ENCODE results near the gene CDH23. TPM values are rescaled to one million over a fixed set of nuclear protein-coding genes. Genes with fewer than 3 reads are reported as not detected.

Gene CDH23
- total RNA-seq, 1 experiment from 2014 or later: not detected

DNA sequence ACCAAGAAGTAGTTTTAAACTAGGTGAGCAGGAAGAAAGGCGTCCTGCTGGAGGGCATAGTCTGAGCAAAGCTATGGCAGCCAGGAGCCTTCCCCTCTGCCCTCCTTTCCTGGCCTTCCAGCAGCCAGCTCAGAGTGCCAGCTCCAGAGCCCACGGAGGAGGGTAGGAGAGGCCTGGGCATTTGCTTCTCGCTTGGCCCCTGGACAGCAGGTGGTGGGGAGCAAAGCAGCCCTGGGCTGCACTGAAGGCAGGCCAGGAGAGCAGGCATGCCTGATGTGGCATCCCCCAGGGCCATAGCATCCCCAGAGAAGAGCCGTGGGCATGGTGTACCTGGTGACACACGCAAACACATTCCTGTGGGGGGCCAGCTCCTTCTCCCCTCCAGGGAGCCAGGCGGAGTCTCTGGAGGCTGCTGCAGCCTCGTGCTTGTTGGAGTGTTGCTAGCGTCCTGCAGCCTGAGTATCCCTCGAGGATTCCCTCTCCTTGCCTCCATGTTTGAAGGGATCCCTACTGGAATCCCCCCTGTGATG, 43.9 kb downstream of the CDH23 start:
- H3K9me3 ChIP-seq (ENCODE audit: low read length): no peaks in the 10 kb centered on the region
- no peaks in the 10 kb centered on the region for H3K36me3 ChIP-seq (ENCODE audit: low read depth, low read length)
- DNase-seq (no peak), ATAC-seq (no peak)
- H4K20me1 ChIP-seq (ENCODE audit: low read length): no peaks in the 10 kb centered on the region
- H3K9me2 ChIP-seq (replicated peaks; ENCODE audit: low read length): no peaks in the 10 kb centered on the region
- no peaks in the 10 kb centered on the region for H3K79me2 ChIP-seq (ENCODE audit: low read length)
- H2AFZ ChIP-seq (ENCODE audit: low read length): no peak overlapping the region
- H3K9ac ChIP-seq (ENCODE audit: low read length): no peak overlapping the region
- no peaks in the 10 kb centered on the region for H3K27me3 ChIP-seq (ENCODE audit: low read length)
- H3K4me2 ChIP-seq (ENCODE audit: low read length): no peak overlapping the region
- no peak overlapping the region for H3K4me3 ChIP-seq (ENCODE audit: low read length)
- H3K27ac ChIP-seq (ENCODE audit: low read length): no peak overlapping the region
- no peaks in the 10 kb centered on the region for H3K4me1 ChIP-seq (ENCODE audit: insufficient read depth, low read length)
- POLR2A ChIA-PET (ENCODE audit: unreplicated experiment): no interaction called here
- H3F3A ChIP-seq (ENCODE audit: low read length, unreplicated experiment): no peaks in the 10 kb centered on the region
- no TSS peak for BruUV-seq (replicated peaks)
- intact Hi-C loops (cut with micrococcal nuclease): no loop called here
- CTCF ChIA-PET: no interaction called here
- no peak for TF ChIP-seq EZH2 (IDR thresholded peaks at IDR 0.05; ENCODE audit: low read length, unreplicated experiment)
- TF ChIP-seq, protein P1, sequence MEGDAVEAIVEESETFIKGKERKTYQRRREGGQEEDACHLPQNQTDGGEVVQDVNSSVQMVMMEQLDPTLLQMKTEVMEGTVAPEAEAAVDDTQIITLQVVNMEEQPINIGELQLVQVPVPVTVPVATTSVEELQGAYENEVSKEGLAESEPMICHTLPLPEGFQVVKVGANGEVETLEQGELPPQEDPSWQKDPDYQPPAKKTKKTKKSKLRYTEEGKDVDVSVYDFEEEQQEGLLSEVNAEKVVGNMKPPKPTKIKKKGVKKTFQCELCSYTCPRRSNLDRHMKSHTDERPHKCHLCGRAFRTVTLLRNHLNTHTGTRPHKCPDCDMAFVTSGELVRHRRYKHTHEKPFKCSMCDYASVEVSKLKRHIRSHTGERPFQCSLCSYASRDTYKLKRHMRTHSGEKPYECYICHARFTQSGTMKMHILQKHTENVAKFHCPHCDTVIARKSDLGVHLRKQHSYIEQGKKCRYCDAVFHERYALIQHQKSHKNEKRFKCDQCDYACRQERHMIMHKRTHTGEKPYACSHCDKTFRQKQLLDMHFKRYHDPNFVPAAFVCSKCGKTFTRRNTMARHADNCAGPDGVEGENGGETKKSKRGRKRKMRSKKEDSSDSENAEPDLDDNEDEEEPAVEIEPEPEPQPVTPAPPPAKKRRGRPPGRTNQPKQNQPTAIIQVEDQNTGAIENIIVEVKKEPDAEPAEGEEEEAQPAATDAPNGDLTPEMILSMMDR (conservative IDR thresholded peaks at IDR 0.05; ENCODE audit: low read depth, low read length): no peak
- TF ChIP-seq EZH2phosphoT487 (IDR thresholded peaks at IDR 0.05; ENCODE audit: borderline replicate concordance, low read length): no peak

DNA sequence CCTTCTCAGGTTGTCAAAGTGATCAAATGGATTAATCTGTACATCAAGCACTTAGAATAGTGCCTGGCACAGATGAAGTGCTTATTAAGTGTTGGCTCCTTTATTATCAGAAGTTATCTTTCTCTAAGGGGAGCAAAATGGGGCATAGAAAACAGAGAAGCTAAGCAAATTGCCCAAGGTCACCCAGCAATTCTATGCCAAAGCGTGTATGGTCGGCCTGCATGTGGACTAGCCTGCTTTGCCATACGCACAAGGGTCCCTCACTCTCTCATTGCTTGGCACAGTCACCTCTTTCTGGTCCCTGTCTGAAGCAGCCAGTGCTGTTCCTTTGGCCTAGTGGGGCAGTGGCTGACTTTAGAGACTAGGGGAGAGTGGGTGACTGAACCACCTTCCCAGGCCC, 45.3 kb downstream of the CDH23 start:
- no peaks in the 10 kb centered on the region for H3K9me2 ChIP-seq (replicated peaks; ENCODE audit: low read length)
- CTCF ChIA-PET: no interaction called here
- H3K4me3 ChIP-seq (ENCODE audit: low read length): no peak overlapping the region
- no peaks in the 10 kb centered on the region for H3K4me1 ChIP-seq (ENCODE audit: insufficient read depth, low read length)
- intact Hi-C loops (cut with micrococcal nuclease): no loop called here
- H3K4me2 ChIP-seq (ENCODE audit: low read length): no peak overlapping the region
- no peaks in the 10 kb centered on the region for H4K20me1 ChIP-seq (ENCODE audit: low read length)
- no peak for ATAC-seq
- H3K79me2 ChIP-seq (ENCODE audit: low read length): no peaks in the 10 kb centered on the region
- POLR2A ChIA-PET (ENCODE audit: unreplicated experiment): no interaction called here
- DNase-seq: no peak
- BruUV-seq (replicated peaks): no TSS peak
- no peaks in the 10 kb centered on the region for H3F3A ChIP-seq (ENCODE audit: low read length, unreplicated experiment)
- TF ChIP-seq EZH2 (IDR thresholded peaks at IDR 0.05; ENCODE audit: low read length, unreplicated experiment) (no peak), EZH2phosphoT487 (IDR thresholded peaks at IDR 0.05; ENCODE audit: borderline replicate concordance, low read length) (no peak)
- TF ChIP-seq, protein P1 (conservative IDR thresholded peaks at IDR 0.05; ENCODE audit: low read depth, low read length): no peak
- H3K27me3 ChIP-seq (ENCODE audit: low read length): no peaks in the 10 kb centered on the region
- no peaks in the 10 kb centered on the region for H3K9me3 ChIP-seq (ENCODE audit: low read length)
- no peak overlapping the region for H3K27ac ChIP-seq (ENCODE audit: low read length)
- no peaks in the 10 kb centered on the region for H3K36me3 ChIP-seq (ENCODE audit: low read depth, low read length)
- no peak overlapping the region for H3K9ac ChIP-seq (ENCODE audit: low read length)
- H2AFZ ChIP-seq (ENCODE audit: low read length): no peak overlapping the region

DNA sequence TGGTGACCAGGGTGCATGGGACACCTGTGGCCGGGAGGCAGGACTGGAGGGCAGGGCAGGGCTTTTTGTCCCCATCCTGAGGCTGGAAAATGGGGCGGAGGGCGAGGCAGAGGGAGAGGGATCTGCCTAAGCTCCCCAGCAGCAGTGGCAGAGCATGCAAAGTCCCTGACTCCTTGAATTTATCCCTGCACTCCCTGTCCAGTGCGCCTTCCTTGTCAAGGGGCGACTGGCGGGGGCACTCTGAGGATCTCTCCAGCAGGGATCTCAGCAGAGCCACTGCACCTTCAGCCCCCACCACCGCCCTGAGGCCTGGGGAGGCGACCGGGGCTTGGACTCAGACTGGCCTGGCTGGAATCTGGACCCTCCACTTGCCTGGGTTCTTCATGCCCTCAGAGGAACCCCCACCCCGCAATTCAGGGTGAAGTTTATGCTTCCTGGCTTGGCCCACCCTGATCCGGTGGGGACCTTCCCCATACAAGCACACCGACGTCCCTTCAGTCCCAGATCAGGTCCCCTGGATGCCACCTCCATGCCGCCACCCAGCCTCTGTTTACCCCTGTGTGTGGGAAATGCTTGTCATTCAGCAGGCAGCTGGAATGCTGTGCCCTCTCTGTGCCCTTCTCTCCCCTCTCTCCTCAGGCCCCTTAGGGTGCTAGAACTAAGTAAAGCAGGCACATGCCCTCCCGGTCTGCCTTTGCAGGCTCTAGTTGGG, 46.3 kb downstream of the CDH23 start:
- Histone ChIP-seq H3K9me3 (ENCODE audit: low read length) (no peaks in the 10 kb centered on the region), H3K9ac (ENCODE audit: low read length) (no peak overlapping the region), H3K79me2 (ENCODE audit: low read length) (no peaks in the 10 kb centered on the region), H3K4me2 (ENCODE audit: low read length) (no peak overlapping the region), H3F3A (ENCODE audit: low read length, unreplicated experiment) (no peaks in the 10 kb centered on the region), H2AFZ (ENCODE audit: low read length) (no peak overlapping the region), H3K9me2 (replicated peaks; ENCODE audit: low read length) (no peaks in the 10 kb centered on the region), H3K27me3 (ENCODE audit: low read length) (no peaks in the 10 kb centered on the region), H3K4me1 (ENCODE audit: insufficient read depth, low read length) (no peaks in the 10 kb centered on the region), H3K36me3 (ENCODE audit: low read depth, low read length) (no peaks in the 10 kb centered on the region), H4K20me1 (ENCODE audit: low read length) (no peaks in the 10 kb centered on the region), H3K4me3 (ENCODE audit: low read length) (no peak overlapping the region), H3K27ac (ENCODE audit: low read length) (no peak overlapping the region)
- intact Hi-C loops (cut with micrococcal nuclease): no loop called here
- ChIA-PET POLR2A (ENCODE audit: unreplicated experiment) (no interaction called here), CTCF (no interaction called here)
- TF ChIP-seq, protein P1 (conservative IDR thresholded peaks at IDR 0.05; ENCODE audit: low read depth, low read length): no peak
- TF ChIP-seq EZH2 (IDR thresholded peaks at IDR 0.05; ENCODE audit: low read length, unreplicated experiment): no peak
- TF ChIP-seq EZH2phosphoT487 (IDR thresholded peaks at IDR 0.05; ENCODE audit: borderline replicate concordance, low read length): no peak
- no TSS peak for BruUV-seq (replicated peaks)
- no peak for DNase-seq
- no peak for ATAC-seq
